ENCODE measurements around the gene NAMPT.
"Not testable (repeated sequence)": the region's sequence is repeated elsewhere in the genome, so short reads cannot be mapped to it uniquely, and the experiment has no call there.

NAMPT gene

DNA sequence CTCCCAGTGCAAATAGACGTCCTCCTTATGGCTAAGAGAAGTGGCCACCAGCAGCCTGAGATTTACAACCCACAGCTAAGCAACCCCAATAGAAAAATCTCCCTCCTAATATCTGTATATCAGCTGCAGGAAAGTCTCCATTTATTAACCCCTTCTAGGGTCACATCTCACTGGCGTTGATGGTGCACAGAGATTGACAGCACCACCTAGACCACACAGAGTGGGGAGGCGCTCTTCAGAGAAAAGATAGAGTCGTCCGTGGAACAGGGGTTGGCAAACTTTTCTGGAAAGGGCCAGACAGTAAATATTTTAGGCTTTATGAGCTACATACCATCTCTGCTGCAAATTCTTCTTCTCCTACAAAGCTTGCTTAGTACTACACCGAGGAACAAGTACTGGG lies 60.0 kb downstream of the NAMPT start:
- DNase-seq, result no peak

DNA sequence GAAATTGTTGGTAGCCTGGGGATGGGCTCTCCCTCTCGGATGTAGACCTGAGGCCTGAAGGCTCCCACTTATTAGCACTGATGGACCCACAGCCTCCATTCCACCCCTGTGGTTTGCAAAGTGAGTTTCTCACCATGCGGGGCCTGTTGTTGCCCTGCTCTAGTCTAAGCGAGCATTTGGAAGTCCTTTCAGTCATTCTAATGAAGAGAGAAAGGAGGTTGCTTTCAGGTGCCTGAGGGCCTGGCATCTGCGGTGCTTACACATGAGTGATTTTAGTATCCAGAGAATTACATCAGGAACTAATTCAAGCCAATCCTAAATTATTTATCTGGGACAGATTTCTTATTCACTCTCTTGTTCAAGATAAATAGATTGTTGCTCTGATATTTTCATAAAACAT lies 61.6 kb downstream of the NAMPT start:
- no peak for DNase-seq

DNA sequence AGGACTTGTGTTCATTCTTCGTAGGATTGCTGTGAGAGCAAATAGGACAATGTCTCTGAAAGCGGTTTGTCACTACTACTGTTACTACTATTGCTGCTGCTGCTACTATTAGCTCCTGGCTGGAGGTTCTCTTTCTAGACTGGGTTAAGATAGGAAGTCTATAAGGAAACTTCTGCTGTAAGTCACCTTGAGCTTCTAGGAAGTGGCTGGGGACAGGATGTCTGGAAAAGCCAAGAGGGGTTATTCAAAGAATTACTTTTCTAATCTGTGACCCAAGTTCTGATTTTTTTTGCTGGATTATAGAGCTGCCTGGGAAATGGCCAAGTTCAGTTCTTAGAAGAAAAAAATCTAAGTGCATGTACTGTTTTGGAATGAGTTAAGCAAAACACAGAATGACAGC lies 62.2 kb downstream of the NAMPT start:
- peak; percentile 10 for DNase-seq

DNA sequence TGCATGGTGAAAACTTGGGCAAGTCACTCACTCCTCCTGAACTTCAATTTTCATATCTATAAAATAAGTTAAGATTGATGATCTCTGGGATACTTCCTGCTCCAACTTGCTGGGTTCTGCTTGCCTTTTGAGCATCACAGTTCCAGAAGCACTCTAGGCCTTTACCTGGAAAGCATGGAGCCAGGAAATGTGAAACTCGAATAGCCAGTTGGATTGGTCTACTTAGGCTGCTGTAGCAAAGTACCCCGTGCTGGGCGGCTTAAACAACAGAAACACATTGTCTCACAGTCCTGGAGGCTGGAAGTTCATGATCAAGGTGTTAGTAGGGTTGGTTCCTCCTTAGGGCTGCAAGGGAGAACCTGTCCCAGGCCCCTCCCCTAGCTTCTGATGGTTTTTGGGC lies 64.5 kb downstream of the NAMPT start:
- DNase-seq, result no peak

DNA sequence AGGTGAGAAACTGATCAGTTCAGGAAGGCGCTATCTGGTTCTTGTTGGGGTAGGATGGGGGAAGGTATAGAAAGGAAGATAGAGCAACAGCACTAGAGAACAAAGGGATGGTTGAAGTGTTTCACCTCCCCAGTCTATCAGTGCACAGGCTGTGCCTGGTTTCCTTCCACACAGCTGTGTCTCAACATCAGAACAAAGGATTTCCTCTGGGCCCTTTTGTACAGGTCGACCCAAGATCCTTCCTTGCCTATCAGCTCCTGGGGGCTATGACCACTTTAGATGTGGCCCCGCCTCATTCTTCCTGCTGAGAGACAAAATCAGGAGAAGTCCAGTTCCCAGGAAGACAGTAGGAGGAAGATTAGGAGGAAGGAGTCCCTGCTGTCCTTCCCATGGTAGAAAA lies 65.6 kb downstream of the NAMPT start:
- DNase-seq, result no peak

DNA sequence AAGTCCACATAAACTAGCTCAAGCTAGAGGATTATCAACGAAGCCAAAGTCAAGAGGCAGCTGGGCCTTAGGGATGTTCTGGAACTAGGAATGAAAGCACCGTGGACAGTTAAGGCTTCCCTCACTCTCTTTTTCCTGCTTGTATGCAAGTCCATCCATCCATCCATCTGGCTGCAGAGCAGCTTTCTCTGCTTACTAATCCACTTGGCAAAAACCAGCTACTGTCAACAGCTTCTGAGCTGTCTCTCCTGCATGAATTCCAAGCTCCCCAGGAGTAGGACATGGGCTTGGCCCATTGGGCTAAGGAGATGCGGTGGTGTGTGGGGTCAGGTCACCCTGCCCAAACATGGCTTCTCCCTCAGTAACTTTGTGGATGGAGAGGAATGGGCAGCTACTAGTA lies 66.2 kb downstream of the NAMPT start:
- DNase-seq, result no peak

DNA sequence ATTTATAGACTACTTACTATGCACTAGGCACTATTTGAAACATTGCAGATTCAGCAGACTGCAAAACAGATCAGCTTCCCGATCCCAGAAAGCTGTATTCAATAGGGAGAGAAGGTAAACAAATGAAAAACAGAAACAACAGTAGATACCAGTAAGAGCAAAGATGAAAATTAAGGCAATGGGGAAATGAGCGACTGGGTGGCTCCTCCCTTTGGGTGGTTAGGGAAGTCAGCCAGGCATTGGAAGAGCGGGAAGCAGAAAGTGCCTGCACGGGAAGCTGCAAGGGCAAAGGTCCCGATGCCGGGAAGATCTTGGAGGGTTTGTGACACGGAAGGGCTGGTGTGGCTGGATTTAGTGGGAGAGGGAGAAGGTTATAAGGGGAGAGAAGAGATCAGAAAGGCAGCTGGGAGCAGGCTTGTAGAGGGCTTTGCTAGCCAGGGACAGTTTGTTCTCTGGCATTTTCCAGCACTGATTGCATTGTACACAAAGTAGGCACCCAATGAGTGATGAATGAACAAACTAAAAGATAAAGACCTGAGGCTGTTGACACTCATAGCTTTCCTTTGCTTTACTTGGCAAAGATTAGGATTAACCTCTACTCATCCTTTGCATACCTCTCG lies 67.8 kb downstream of the NAMPT start:
- DNase-seq, result no peak

DNA sequence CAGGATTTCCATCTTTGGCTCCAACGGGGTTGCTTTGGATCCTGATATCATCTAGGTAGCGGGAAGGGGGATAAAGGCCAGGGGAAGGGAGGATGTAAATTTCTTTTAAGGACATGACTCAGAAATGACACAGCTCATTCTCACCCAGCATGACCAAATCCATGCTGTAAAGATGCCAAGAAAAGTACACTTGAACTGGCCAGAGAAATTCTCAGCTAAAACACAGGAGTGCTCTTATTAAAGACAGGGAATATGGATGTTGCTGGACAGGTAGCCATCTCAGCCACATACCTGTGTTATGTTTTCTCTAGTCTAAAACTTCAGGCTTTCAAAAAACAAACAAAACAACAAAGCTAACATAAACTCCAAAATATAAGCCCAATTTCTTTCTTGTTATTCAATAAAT lies 68.3 kb downstream of the NAMPT start:
- DNase-seq, result no peak

DNA sequence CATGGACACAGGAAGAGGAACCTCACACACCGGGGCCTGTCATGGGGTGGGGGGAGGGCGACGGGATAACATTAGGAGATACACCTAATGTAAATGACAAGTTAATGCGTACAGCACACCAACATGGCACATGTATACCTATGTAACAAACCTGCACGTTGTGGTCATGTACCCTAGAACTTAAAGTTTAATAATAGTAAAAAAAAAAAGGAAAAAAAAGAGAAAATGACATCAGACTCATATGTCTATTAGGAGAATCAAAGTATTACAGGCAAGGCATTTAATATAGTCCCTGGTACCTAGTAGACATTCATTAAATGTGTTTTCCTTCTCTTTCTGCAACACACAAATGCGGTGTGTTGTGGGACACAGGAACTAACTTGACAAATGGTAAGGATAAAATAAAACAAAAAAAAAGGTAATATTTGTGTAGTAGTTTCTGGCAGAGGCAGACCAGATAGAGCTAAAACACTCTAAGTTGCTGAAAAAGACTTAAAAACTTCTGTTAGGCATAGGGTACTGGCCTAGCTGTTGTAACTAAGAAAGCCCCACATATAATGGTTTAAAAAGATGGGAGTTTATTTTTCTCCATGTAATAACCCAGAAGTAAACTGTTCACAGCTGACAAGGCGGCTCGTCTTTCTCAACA lies 68.8 kb downstream of the NAMPT start:
- DNase-seq, result no peak

DNA sequence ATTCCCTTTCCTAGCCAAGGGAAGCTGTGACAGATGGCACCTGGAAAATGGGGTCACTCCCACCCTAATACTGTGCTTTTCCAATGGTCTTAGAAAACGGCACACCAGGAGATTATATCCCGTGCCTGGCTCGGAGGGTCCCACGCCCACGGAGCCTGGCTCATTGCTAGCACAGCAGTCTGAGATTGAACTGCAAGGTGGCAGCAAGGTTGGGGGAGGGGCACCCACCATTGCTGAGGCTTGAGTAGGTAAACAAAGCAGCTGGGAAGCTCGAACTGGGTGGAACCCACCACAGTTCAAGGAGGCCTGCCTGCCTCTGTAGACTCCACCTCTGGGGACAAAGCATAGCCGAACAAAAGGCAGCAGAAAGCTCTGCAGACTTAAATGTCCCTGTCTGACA lies 75.8 kb downstream of the NAMPT start:
- not testable (repeated sequence) for DNase-seq

DNA sequence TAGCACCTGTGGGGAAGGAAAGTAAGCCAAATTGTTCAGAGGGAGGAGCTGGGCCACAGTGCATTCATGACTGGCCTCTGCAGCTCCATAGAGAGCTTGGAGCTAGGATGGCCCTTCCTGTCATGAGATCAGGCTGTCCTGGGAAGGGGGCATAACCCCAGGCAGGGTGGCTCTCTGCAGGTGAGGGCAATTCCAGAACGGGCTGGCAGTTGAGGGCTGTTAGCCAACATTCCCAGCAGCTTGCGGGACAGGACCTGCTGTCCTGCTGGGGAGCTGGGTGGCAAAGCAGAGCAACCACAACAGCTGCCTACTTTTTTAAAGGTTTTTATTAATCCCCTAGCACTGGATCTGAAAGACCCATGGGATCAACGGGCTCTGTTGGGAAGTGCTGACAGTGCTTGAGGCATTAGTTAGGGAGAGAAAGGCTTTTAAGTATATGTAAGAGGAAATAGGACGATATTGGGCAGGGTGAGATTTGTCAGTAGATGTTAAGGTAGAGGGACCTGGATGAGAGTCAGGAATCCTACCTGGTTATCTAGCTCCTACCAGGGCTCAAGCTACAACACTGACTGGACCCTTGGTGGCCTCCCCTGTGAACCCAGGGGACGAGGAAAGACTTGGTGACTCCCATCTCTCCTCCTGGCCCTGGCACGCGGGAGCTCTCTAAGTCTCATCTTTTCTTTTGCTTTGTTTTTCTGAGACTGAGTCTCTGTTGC lies 77.8 kb downstream of the NAMPT start:
- no peak for DNase-seq

DNA sequence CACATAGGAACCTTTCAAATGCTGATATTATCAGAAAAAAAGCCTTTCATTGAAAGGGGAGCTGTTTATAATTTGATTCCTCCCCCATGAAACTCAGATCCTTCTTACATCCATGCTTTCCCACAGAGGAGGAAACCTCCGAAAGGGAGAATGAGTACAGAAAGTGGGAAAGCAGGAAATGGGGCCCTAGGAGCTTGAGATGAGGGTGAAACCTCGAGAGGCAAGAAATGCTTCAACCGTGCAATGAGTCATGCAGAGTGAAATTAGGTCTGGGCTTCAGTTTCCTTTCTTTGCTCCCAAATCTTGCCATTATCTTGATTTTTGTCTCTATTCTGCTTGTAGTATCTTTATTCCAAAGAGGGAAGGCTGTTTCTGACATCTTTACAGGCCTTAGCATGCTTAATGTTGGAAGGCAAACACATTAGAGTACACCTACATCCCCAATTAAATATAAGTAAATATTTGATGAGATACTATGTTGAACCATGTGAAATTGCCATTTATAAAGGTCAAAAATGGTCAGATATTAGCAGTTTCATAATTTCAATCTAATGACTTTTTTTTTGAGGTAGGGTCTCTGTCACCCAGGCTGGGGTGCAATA lies 79.1 kb downstream of the NAMPT start:
- DNase-seq, result peak; percentile 20

DNA sequence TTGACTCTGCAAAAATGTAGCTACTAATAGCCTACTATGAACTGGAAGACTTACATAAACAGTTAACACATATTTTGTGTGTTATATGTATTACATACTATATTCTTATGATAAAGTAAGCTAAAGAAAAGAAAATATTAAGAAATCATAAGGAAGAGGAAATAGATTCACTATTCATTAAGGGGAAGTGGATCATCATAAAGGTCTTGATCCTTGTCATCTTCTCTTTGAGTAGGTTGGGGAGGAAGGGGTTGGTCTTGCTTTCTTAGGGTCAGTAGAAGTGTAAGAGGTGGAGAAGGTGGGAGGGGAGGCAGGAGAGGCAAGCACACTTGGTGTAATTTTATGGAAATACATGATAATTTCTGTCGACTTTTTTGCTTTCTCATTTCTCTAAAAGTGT lies 81.3 kb downstream of the NAMPT start:
- DNase-seq, result no peak

DNA sequence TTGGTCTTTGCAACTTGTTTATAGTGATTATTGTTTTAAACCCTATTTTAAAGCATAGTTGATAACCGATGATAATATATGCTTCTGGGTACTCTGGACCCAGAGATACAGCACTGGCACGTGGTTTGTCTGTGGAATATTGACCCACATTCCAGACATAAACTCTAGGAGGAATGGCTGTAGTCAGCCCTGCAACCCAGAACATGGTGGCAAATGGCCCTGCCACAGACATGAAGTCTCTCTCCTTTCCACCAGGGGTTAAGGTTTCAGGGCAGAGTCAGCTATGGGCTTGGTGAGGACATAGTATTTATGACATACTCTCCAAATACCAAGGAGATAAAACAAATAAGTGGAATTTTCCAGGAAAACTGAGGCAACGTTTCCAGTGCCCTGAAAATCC lies 83.6 kb downstream of the NAMPT start:
- no peak for DNase-seq

DNA sequence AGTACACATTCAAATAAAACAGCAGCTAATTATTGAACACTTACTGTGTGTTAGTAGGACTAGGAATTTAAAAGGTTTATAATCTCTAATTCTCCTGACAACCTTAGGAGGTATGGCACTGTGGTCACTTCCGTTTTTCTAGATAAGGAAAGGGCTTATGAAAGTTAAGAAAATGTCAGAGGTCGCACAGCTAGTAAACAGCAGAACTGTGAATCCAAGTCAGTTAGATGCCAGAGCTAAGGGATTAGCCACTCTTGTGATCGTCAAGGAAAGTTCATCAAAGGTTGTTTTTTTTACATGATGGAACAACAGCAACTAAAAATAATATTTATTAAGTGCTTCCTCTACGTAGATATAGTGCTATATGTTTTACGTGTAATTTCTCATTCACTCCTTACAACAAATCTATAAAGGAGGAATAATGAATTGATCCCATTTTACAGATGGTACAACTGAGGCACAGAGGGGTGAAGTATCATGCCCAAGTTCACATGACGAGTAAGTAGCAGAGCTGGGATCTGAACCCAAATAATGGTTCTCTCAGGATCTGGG lies 84.9 kb downstream of the NAMPT start:
- no peak for DNase-seq

DNA sequence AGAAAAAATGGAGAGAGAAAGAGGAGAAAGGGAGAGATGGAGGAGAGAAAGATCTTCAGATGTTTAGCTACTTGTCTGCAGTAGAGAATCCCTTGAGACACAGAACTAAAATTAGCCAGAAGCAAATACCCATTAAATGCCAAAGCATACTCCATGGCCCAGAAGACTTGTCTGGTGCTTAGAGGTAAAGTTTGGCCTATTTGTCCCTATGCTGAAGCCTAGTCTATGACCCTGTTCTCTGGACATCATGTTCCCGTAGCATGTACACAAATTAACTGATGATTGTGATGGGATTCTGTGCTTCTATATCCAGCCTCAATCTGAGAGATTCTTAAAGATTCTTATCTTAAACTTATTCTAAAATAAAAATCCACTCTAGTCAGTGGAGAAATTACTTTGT lies 85.8 kb downstream of the NAMPT start:
- DNase-seq, result no peak
